H9 (cell line): ENCODE results near the gene PXK. TPM values are rescaled to one million over a fixed set of nuclear protein-coding genes. Genes with fewer than 3 reads are reported as not detected.

Experiments
- DNase-seq: peaks from one replicate; pipeline ENCODE4 v3.0.0-alpha.2; 2017
- H2AFZ ChIP-seq: one replicate; pipeline ENCODE4 v1.6.1; 2013; ENCODE audit warnings: mild to moderate bottlenecking, low read length, control low read depth, moderate library complexity
- H2AK5ac ChIP-seq: 2 replicates; pipeline ENCODE4 v1.6.1; 2013; ENCODE audit warnings: low read length, control low read depth, mixed read lengths; ENCODE audit not compliant: insufficient read length
- H2BK120ac ChIP-seq: one replicate; pipeline ENCODE4 v1.6.1; 2013; ENCODE audit warnings: low read depth, mild to moderate bottlenecking, low read length, control low read depth, inconsistent platforms; ENCODE audit not compliant: poor library complexity, severe bottlenecking
- H2BK12ac ChIP-seq: 2 replicates; pipeline ENCODE4 v1.6.1; 2013; ENCODE audit warnings: low read length, control low read depth, mixed read lengths, low read depth; ENCODE audit not compliant: insufficient read length
- H2BK15ac ChIP-seq: 2 replicates; pipeline ENCODE4 v1.6.1; 2013; ENCODE audit warnings: low read depth, low read length, control low read depth
- H2BK20ac ChIP-seq: one replicate; pipeline ENCODE4 v1.6.1; 2013; ENCODE audit warnings: low read depth, mild to moderate bottlenecking, low read length, control low read depth, inconsistent platforms; ENCODE audit not compliant: poor library complexity, severe bottlenecking
- H2BK5ac ChIP-seq: 2 replicates; pipeline ENCODE4 v1.6.1; 2013; ENCODE audit warnings: low read length, control low read depth, mixed read lengths; ENCODE audit not compliant: insufficient read length
- H3K14ac ChIP-seq: 2 replicates; pipeline ENCODE4 v1.6.1; 2013; ENCODE audit warnings: low read length, control low read depth; ENCODE audit not compliant: insufficient read depth
- H3K18ac ChIP-seq: 2 replicates; pipeline ENCODE4 v1.6.1; 2013; ENCODE audit warnings: low read depth, mild to moderate bottlenecking, mixed read lengths, low read length, control low read depth; ENCODE audit not compliant: insufficient read length
- H3K23ac ChIP-seq: 2 replicates; pipeline ENCODE4 v1.6.1; 2013; ENCODE audit warnings: low read length, control low read depth, mixed read lengths, low read depth; ENCODE audit not compliant: insufficient read length
- H3K23me2 ChIP-seq: 2 replicates; pipeline ENCODE4 v1.6.1; 2013; ENCODE audit warnings: low read depth, mild to moderate bottlenecking, mixed read lengths, low read length, control low read depth; ENCODE audit not compliant: insufficient read length, poor library complexity, severe bottlenecking
- H3K27ac ChIP-seq: 2 replicates; pipeline ENCODE4 v1.5.1; 2013; ENCODE audit warnings: low read length, control low read depth, mixed read lengths, low read depth; ENCODE audit not compliant: insufficient read length
- H3K27me3 ChIP-seq: 2 replicates; pipeline ENCODE4 v1.6.1; 2013; ENCODE audit warnings: low read length, control low read depth, inconsistent platforms; ENCODE audit not compliant: insufficient read depth
- H3K4ac ChIP-seq: 2 replicates; pipeline ENCODE4 v1.6.1; 2013; ENCODE audit warnings: low read depth, mild to moderate bottlenecking, control low read depth, inconsistent platforms, low read length, moderate library complexity
- H3K4me1 ChIP-seq: 2 replicates; pipeline ENCODE4 v1.6.1; 2013; ENCODE audit warnings: low read length, control low read depth, inconsistent platforms; ENCODE audit not compliant: insufficient read depth
- H3K4me2 ChIP-seq: 2 replicates; pipeline ENCODE4 v1.6.1; 2013; ENCODE audit warnings: low read length, control low read depth, mixed read lengths; ENCODE audit not compliant: insufficient read length, insufficient read depth
- H3K56ac ChIP-seq: 2 replicates; pipeline ENCODE4 v1.6.1; 2013; ENCODE audit warnings: low read depth, mild to moderate bottlenecking, mixed read lengths, low read length, control low read depth; ENCODE audit not compliant: insufficient read length
- H3K79me1 ChIP-seq: 2 replicates; pipeline ENCODE4 v1.6.1; 2013; ENCODE audit warnings: low read depth, mild to moderate bottlenecking, moderate library complexity, low read length, control low read depth, inconsistent platforms; ENCODE audit not compliant: insufficient read depth, poor library complexity, severe bottlenecking
- H3K79me2 ChIP-seq: 2 replicates; pipeline ENCODE4 v1.6.1; 2013; ENCODE audit warnings: low read length, control low read depth, inconsistent platforms; ENCODE audit not compliant: insufficient read depth
- H3K9ac ChIP-seq: 2 replicates; pipeline ENCODE4 v1.6.1; 2013; ENCODE audit warnings: low read length, control low read depth, mixed read lengths; ENCODE audit not compliant: insufficient read length; ENCODE audit errors: extremely low read depth
- H3K9me3 ChIP-seq: one replicate; pipeline ENCODE4 v1.6.1; 2013; ENCODE audit warnings: low read depth, low read length, inconsistent platforms; ENCODE audit not compliant: control insufficient read depth
- H3T11ph ChIP-seq: one replicate; pipeline ENCODE4 v1.6.1; 2013; ENCODE audit warnings: mild to moderate bottlenecking, low read length, control low read depth, inconsistent platforms
- H4K20me1 ChIP-seq: one replicate; pipeline ENCODE4 v1.6.1; 2013; ENCODE audit not compliant: control insufficient read depth, insufficient read length, insufficient read depth
- H4K5ac ChIP-seq: 2 replicates; pipeline ENCODE4 v1.6.1; 2013; ENCODE audit warnings: low read depth, mild to moderate bottlenecking, mixed read lengths, low read length, control low read depth; ENCODE audit not compliant: insufficient read length
- H4K8ac ChIP-seq: replicated peaks from 2 replicates; pipeline ENCODE4 v1.6.1; 2013; ENCODE audit warnings: low read length, control low read depth, mixed read lengths, low read depth; ENCODE audit not compliant: insufficient read length
- H4K91ac ChIP-seq: 2 replicates; pipeline ENCODE4 v1.6.1; 2013; ENCODE audit warnings: low read depth, mild to moderate bottlenecking, moderate library complexity, mixed read lengths, low read length, control low read depth; ENCODE audit not compliant: insufficient read length
- H3K27ac Mint-ChIP-seq, 3 experiments: 2 replicates in 2 of 3; 3 replicates in 1 of 3; pipeline ENCODE4 v1.8.0; 2020 to 2021; ENCODE audit warnings: mixed read lengths in 3 of 3, mild to moderate bottlenecking in 1 of 3, moderate library complexity in 1 of 3
- H3K27me3 Mint-ChIP-seq: 2 replicates; pipeline ENCODE4 v1.8.0; 2021; ENCODE audit warnings: low read depth, mild to moderate bottlenecking, moderate library complexity, mixed read lengths
- H3K36me3 Mint-ChIP-seq, 3 experiments: 2 replicates in 2 of 3; 3 replicates in 1 of 3; pipeline ENCODE4 v1.8.0; 2020 to 2021; ENCODE audit warnings: low read depth in 3 of 3, mixed read lengths in 3 of 3; ENCODE audit not compliant: insufficient read depth in 1 of 3
- H3K4me1 Mint-ChIP-seq, 2 experiments: 2 replicates each; pipeline ENCODE4 v1.8.0; 2020; ENCODE audit warnings: mixed read lengths in 2 of 2
- H3K4me3 Mint-ChIP-seq, 2 experiments: 2 replicates in 1 of 2; 3 replicates in 1 of 2; pipeline ENCODE4 v1.8.0; 2020 to 2021; ENCODE audit warnings: mild to moderate bottlenecking in 2 of 2, mixed read lengths in 2 of 2, moderate library complexity in 1 of 2
- H3K9me3 Mint-ChIP-seq, 2 experiments: 2 replicates in 1 of 2; 3 replicates in 1 of 2; pipeline ENCODE4 v1.8.0; 2020; ENCODE audit warnings: mild to moderate bottlenecking in 2 of 2, mixed read lengths in 2 of 2, moderate library complexity in 1 of 2
- CTCF ChIP-seq: fragments of 200-600 bp; sonication (generic); conservative IDR thresholded peaks from 3 replicates; pipeline ENCODE4 v1.8.0; 2021; ENCODE audit warnings: antibody characterized with exemption, mild to moderate bottlenecking
- WGBS: extraction: QIAGEN DNeasy Blood & Tissue Kit; methylation state at CpG from one replicate; pipeline ENCODE4 v1.1.7; 2013; ENCODE audit warnings: missing lambda C conversion rate, low lambda C conversion rate, mixed read lengths; ENCODE audit not compliant: insufficient read length; ENCODE audit errors: extremely low coverage; 5-methylcytosine and 5-hydroxymethylcytosine counted together
- total RNA-seq: library from RNA; stranded (reverse); gene quantifications from 2 replicates; pipeline ENCODE4 v1.2.1, GENCODE V29; 2021

Gene PXK
- total RNA-seq, 1 experiment from 2014 or later, result 3.3 TPM

GRCh38 chr3:58369038-58369437 lies 36.3 kb downstream of the PXK start:
- Histone ChIP-seq H4K5ac (no peak overlapping the region), H3K4ac (no peak overlapping the region), H3K14ac (no peak overlapping the region), H2BK20ac (no peak overlapping the region), H3K23me2 (no peaks in the 10 kb centered on the region), H2BK15ac (no peak overlapping the region), H4K91ac (no peak overlapping the region), H3K27me3 (no peaks in the 10 kb centered on the region), H2AFZ (no peak overlapping the region), H3K9ac (no peak overlapping the region), H3K79me2 (no peaks in the 10 kb centered on the region), H3K23ac (no peak overlapping the region), H4K20me1 (no peaks in the 10 kb centered on the region), H3T11ph (no peak overlapping the region), H3K56ac (no peak overlapping the region), H2BK5ac (no peak overlapping the region), H3K18ac (no peak overlapping the region), H2BK120ac (no peak overlapping the region), H4K8ac (no peak overlapping the region), H3K79me1 (no peaks in the 10 kb centered on the region), H2BK12ac (no peak overlapping the region), H2AK5ac (no peak overlapping the region), H3K4me1 (no peaks in the 10 kb centered on the region), H3K4me2 (no peak overlapping the region), H3K9me3 (no peaks in the 10 kb centered on the region), H3K27ac (no peak overlapping the region)
- Mint-ChIP-seq H3K9me3 (no peaks in the 10 kb centered on the region), H3K27me3 (no peaks in the 10 kb centered on the region), H3K27ac (peak overlapping the region in 1 of 3 experiments; percentile 4; a peak in 1 of 7 replicates), H3K4me3 (no peak overlapping the region), H3K4me1 (peaks cover 13 to 16% of the 10 kb centered on the region in 2 experiments), H3K36me3 (no peaks in the 10 kb centered on the region; a peak in 2 of 7 replicates)
- no peak for TF ChIP-seq CTCF
- WGBS, result no CpG with 5 or more reads among the region's 1 CpG
- DNase-seq, result no peak
